Endothelial cell (in vitro differentiated cells): ENCODE results near the gene ZEB1. TPM values are rescaled to one million over a fixed set of nuclear protein-coding genes. Genes with fewer than 3 reads are reported as not detected.

Source experiments
- DNase-seq: peaks from one replicate; pipeline ENCODE4 v3.0.0; 2021; ENCODE audit warnings: low spot score
- H3K27ac Mint-ChIP-seq: one replicate; pipeline ENCODE4 v1.8.0; 2021; ENCODE audit warnings: mixed read lengths, inconsistent platforms; ENCODE audit not compliant: unreplicated experiment
- H3K27me3 Mint-ChIP-seq: one replicate; pipeline ENCODE4 v1.8.0; 2021; ENCODE audit warnings: mild to moderate bottlenecking, moderate library complexity, mixed read lengths, inconsistent platforms; ENCODE audit not compliant: unreplicated experiment
- H3K36me3 Mint-ChIP-seq: one replicate; pipeline ENCODE4 v1.8.0; 2021; ENCODE audit warnings: mild to moderate bottlenecking, low read depth, mixed read lengths, inconsistent platforms; ENCODE audit not compliant: unreplicated experiment
- H3K4me1 Mint-ChIP-seq: one replicate; pipeline ENCODE4 v1.8.0; 2021; ENCODE audit warnings: mild to moderate bottlenecking, mixed read lengths, inconsistent platforms; ENCODE audit not compliant: unreplicated experiment
- H3K4me3 Mint-ChIP-seq: one replicate; pipeline ENCODE4 v1.8.0; 2021; ENCODE audit warnings: mild to moderate bottlenecking, mixed read lengths, inconsistent platforms; ENCODE audit not compliant: unreplicated experiment
- H3K9me3 Mint-ChIP-seq: one replicate; pipeline ENCODE4 v1.8.0; 2021; ENCODE audit warnings: mixed read lengths, inconsistent platforms; ENCODE audit not compliant: unreplicated experiment
- CTCF ChIP-seq: fragments of 200-600 bp; sonication (generic); IDR thresholded peaks from one replicate; pipeline ENCODE4 v1.5.0; 2021; ENCODE audit warnings: antibody characterized with exemption; ENCODE audit not compliant: unreplicated experiment
- total RNA-seq: library from RNA; stranded (reverse); fragmentation: NEBNext Ultra II Directional; extraction: Animal tissue kit (Norgen Biotek cat#: 25700); gene quantifications from one replicate; pipeline ENCODE4 v1.2.1, GENCODE V29; 2021; ENCODE audit not compliant: unreplicated experiment

ZEB1 gene
- total RNA-seq, 1 donor from 2014 or later, result 76.6 TPM

- H3K9me3 Mint-ChIP-seq, result no peaks in the 10 kb centered on the region
- H3K4me1 Mint-ChIP-seq, result no peaks in the 10 kb centered on the region
- no peak overlapping the region for H3K4me3 Mint-ChIP-seq
- peaks cover 3% of the 10 kb centered on the region for H3K36me3 Mint-ChIP-seq
- H3K27me3 Mint-ChIP-seq, result no peaks in the 10 kb centered on the region
- no peak for DNase-seq
- no peak for TF ChIP-seq CTCF
- H3K27ac Mint-ChIP-seq, result no peak overlapping the region
Measured at GRCh38 chr10:31390804-31391203, 71.8 kb downstream of the ZEB1 start.

- Mint-ChIP-seq H3K27ac (no peak overlapping the region), H3K4me1 (no peaks in the 10 kb centered on the region), H3K27me3 (no peaks in the 10 kb centered on the region), H3K36me3 (no peaks in the 10 kb centered on the region), H3K4me3 (no peak overlapping the region), H3K9me3 (no peaks in the 10 kb centered on the region)
- no peak for TF ChIP-seq CTCF
- no peak for DNase-seq
Measured at GRCh38 chr10:31393844-31394243, 74.8 kb downstream of the ZEB1 start.

GRCh38 chr10:31395695-31396094 is 76.7 kb downstream of the ZEB1 start:
- no peak for DNase-seq
- H3K9me3 Mint-ChIP-seq, result no peaks in the 10 kb centered on the region
- no peak for TF ChIP-seq CTCF
- H3K4me3 Mint-ChIP-seq, result no peak overlapping the region
- no peak overlapping the region for H3K27ac Mint-ChIP-seq
- peaks cover 3% of the 10 kb centered on the region for H3K36me3 Mint-ChIP-seq
- no peaks in the 10 kb centered on the region for H3K4me1 Mint-ChIP-seq
- H3K27me3 Mint-ChIP-seq, result no peaks in the 10 kb centered on the region

- TF ChIP-seq CTCF, result no peak
- no peaks in the 10 kb centered on the region for H3K9me3 Mint-ChIP-seq
- H3K27me3 Mint-ChIP-seq, result no peaks in the 10 kb centered on the region
- no peak overlapping the region for H3K27ac Mint-ChIP-seq
- peaks cover 3% of the 10 kb centered on the region for H3K4me1 Mint-ChIP-seq
- H3K4me3 Mint-ChIP-seq, result no peak overlapping the region
- H3K36me3 Mint-ChIP-seq, result peaks cover 3% of the 10 kb centered on the region
- no peak for DNase-seq
Measured at GRCh38 chr10:31396376-31396775, 77.4 kb downstream of the ZEB1 start.

- Mint-ChIP-seq H3K27me3 (no peaks in the 10 kb centered on the region), H3K27ac (no peak overlapping the region), H3K4me1 (peaks cover 7% of the 10 kb centered on the region), H3K9me3 (no peaks in the 10 kb centered on the region), H3K36me3 (peaks cover 3% of the 10 kb centered on the region), H3K4me3 (no peak overlapping the region)
- DNase-seq, result no peak
- TF ChIP-seq CTCF, result no peak
Measured at GRCh38 chr10:31397852-31398251, 78.8 kb downstream of the ZEB1 start.
